ENCODE measurements around the gene IMMP2L.
"Not testable (repeated sequence)": the region's sequence is repeated elsewhere in the genome, so short reads cannot be mapped to it uniquely, and the experiment has no call there.

The IMMP2L gene

DNA sequence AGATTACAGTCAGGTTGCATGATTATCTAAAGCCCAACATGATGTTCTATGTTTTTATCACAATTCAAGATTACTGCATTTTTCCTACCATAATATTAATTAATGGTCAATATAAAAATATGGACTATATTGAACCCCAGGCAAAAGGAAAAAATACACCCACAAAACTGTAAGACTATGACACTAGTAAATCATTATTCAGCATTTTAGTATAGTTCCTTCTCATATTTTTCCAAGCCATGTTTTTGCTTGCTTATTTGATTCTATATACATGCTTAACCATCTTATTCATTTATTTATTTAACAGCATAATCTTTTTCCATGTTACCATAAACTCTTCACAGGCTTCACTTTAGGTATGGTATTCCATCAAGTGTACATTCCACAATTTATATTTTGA is 101.6 kb downstream of the IMMP2L start:
- DNase-seq (ENCODE audit: low spot score) = no peak

GRCh38 chr7:111459757-111460280 is 102.5 kb downstream of the IMMP2L start:
- no peak for DNase-seq (ENCODE audit: low spot score)

DNA sequence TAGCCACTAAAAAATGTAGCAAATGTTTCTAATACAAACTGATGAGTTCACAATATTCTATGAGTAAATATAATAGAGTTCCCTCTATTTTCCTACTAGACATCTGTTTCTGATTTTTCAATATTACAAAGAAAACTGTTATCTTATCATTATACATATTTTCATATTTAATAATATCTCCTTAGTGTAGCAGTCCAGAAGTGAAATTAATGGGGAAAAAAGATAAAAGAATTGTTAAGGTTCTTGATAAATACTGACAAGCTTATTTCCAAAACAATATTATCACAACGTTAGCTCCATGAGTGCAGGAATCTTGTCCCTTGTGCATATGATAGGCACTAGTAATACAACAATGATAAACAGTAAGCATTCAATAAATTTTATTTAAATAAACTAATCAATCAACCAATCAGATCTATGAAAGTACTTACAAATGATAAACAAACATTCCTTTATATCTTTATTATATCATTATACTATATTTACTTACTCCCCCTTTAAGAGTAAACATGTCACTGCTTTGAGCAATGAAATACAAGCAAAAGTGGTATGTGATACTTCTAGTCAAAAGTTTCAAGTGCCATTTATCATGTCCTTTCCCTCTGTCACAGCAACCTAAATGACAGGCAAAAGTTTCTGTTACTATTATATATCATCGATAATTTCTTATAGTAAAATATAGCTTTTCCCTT is 103.1 kb downstream of the IMMP2L start:
- DNase-seq (ENCODE audit: low spot score) = no peak

- not testable (repeated sequence) for DNase-seq (ENCODE audit: low spot score)
Measured at GRCh38 chr7:111450705-111451104, 111.6 kb downstream of the IMMP2L start.

DNA sequence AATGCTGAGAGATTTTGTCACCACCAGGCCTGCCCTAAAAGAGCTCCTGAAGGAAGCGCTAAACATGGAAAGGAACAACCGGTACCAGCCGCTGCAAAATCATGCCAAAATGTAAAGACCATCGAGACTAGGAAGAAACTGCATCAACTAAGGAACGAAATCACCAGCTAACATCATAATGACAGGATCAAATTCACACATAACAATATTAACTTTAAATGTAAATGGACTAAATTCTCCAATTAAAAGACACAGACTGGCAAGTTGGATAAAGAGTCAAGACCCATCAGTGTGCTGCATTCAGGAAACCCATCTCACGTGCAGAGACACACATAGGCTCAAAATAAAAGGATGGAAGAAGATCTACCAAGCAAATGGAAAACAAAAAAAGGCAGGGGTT is 114.8 kb downstream of the IMMP2L start:
- not testable (repeated sequence) for DNase-seq (ENCODE audit: low spot score)

- DNase-seq (ENCODE audit: low spot score) = no peak
Measured at GRCh38 chr7:111439977-111440376, 122.3 kb downstream of the IMMP2L start.

DNA sequence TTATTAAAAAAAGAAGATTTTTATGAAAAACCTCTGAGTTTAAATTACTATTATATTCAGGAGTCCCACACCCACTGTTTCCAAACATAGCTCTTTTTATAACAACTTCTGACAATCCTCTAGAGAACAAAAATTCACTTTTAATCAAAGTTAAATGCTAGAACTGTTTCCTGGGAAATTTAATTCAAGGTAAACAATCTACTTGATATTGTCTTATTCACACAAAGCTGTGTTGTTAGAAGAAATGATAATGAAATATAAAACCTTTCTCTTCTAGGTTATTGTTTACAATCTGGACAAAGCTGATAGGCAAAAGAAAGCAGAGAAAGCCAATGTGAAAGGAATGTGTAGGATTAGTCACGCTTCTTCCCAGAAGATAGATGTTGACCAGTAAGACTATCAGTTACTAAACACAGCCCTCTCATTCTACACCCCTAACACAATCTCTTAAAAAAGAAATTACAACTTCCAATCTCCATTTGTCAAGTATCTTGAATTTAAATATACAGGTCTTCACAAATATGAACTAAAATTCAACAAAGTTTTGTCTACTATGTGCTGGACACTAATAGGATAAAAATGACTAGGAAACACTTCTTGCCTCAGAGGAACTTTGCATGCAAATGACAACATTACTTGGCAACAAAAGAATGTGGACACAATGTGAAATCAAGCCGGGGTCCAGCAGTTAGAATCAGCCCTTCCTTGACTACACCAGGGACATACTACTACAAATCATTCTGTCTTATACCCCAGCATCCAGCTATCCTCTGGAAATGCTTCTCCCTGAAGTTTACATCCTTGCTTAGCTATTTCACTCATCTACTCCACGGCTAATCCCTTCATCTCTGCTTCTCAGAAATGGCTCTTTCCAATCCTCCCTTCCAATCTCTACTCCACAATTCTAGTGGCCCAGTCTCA is 123.7 kb downstream of the IMMP2L start:
- DNase-seq (ENCODE audit: low spot score) = no peak

GRCh38 chr7:111437736-111438135 is 124.6 kb downstream of the IMMP2L start:
- no peak for DNase-seq (ENCODE audit: low spot score)

DNA sequence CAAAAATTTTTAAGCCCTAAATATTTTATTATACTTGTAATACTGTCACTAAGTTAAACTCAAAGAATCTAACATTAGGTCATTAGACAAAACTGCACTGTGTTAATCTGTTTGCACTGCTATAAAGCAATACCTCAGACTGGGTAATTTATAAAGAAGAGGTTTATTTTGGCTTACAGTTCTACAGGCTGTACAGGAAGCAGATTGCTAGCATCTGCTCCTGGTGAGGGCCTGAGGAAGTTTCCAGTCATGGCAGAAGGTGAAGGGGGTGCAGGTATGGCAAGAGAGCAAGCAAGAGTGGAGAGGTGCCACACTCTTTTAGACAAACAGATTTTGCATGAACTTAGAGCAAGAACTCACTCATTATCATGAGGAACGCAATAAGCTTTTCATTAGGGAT is 125.7 kb downstream of the IMMP2L start:
- DNase-seq (ENCODE audit: low spot score) = no peak

DNA sequence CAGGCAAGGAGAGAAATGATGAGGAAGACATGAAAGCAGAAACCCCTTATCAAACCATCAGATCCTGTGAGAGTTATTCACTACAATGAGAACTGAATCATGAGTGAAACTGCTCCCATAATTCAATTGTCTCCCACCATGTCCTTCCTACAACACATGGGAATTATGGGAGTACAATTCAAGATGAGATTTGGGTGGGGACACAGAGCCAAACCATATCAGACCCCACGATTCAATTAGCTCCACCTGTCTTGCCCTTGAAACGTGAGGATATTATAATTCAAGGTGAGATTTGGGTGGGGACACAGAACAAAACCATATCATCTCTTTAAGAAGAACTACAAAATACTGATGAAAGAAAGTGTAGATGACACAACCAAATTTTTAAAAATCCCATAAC is 128.9 kb downstream of the IMMP2L start:
- no peak for DNase-seq (ENCODE audit: low spot score)

- no peak for DNase-seq (ENCODE audit: low spot score)
Measured at GRCh38 chr7:111429781-111430180, 132.5 kb downstream of the IMMP2L start.

GRCh38 chr7:111424768-111425167 is 137.5 kb downstream of the IMMP2L start:
- DNase-seq (ENCODE audit: low spot score) = no peak

- DNase-seq (ENCODE audit: low spot score) = no peak
Measured at GRCh38 chr7:111414374-111414773, 147.9 kb downstream of the IMMP2L start.

- no peak for DNase-seq (ENCODE audit: low spot score)
Measured at GRCh38 chr7:111413739-111414138, 148.6 kb downstream of the IMMP2L start.

GRCh38 chr7:111410899-111411298 is 151.4 kb downstream of the IMMP2L start:
- DNase-seq (ENCODE audit: low spot score) = no peak

GRCh38 chr7:111409714-111410422 is 152.4 kb downstream of the IMMP2L start:
- no peak for DNase-seq (ENCODE audit: low spot score)

GRCh38 chr7:111408724-111409123 is 153.6 kb downstream of the IMMP2L start:
- no peak for DNase-seq (ENCODE audit: low spot score)

DNA sequence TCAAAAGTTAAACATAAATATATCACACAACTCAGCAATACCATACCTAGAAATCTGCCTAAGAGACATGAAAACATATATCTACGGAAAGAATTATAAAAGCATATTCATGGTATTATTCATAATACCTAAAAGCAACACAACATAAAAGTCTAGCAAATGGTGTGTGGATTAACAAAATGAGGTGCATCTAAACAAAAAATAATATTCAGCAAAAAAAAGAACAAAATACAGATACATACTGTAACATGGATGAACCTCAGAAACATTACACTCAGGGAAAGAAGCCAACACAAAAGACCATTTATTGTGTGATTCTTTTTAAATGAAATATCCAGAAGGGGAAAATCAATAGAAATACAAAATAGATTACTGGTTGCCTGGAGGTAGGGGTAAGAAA is 155.0 kb downstream of the IMMP2L start:
- no peak for DNase-seq (ENCODE audit: low spot score)

DNA sequence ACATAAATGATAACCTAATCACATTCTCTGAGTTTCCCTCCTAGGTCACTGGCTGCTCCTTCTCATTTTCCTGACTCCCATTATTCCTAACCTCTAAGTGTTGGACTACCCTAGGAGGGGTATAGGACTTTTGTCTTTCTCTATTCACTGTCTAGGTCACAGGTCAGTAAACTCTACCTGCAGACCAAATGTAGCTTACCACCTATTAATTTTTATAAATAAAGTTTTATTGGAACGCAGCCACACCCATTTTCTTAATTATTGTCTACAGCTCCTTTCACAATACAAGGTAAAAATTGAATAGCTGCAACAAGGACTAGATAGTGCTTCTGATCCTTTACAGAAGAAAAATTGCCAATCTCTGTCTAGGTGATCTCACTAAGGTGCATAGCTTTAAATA is 156.7 kb downstream of the IMMP2L start:
- DNase-seq (ENCODE audit: low spot score) = no peak

DNA sequence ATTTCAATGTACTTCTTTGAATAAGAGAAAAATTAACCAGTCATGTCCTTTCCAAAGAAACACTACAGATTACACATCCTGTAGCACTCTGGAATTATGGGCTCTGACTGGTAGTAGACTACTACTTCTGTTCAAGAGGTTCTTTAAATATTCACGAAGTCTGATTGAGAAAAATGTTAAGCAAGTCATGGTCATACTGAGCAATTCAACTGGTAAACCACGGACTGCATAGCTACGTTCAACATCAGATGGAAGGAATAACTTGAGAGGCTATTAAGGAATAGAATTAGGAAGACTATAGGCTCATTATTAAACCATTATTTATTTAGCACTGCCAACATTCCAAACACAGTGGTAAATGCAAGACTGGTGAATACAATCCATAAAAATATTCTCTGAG is 160.8 kb downstream of the IMMP2L start:
- DNase-seq (ENCODE audit: low spot score) = no peak

DNA sequence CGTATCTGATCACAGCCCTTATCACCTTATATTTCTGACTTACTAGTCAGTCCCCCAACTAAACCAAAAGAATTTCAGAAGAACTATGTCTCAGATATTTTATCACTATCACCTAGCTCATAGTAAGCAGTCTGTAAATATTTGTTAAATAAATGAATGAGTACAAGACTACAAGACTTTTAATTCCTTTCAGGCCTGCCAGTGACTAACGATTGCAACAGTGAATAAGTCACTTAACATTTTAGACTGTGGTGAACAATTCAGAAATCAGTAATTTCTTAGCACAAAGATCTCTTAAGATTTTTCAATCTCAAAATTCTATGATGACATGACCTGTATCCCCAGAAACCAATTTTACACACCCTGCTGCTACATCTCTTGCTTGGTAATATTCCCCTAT is 162.2 kb downstream of the IMMP2L start:
- DNase-seq (ENCODE audit: low spot score) = no peak

DNA sequence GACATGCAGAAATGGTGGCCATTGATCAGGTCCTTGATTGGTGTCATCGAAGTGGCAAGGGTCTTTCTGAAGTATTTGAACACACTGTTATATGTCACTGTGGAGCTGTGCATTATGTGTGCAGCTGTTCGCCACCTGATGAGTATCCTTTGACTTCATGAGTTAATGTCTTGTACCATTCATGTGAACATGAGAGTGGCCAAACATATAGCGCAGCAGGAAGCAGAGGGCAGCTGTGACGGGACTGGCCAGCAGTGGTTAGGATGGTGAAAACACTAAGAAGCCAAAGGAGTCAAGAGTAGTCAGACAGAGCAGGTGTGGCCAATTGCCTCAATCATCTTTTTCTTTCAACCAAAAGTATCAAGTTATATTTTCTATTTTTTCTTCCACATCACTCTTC is 167.4 kb downstream of the IMMP2L start:
- no peak for DNase-seq (ENCODE audit: low spot score)

Measured in activated CD4-positive, alpha-beta T cell treated with anti-CD3 and anti-CD28 coated beads, Interleukin-2, Interleukin-4, amounts not matched to agents 100 ng/mL and 50 ng/mL, durations not matched to agents 16 hours and 8 hours (primary cell).